Loucy (cell line): Measurements from ENCODE around the gene GTF2A1.

Experiments
- H2AFZ ChIP-seq: fragments of 200-600 bp; sonication (generic); 2 replicates; pipeline ENCODE4 v1.6.0; 2016; ENCODE audit warnings: antibody characterized with exemption, mild to moderate bottlenecking, low read length, moderate library complexity
- H3F3A ChIP-seq: fragments of 200-600 bp; 2 replicates; pipeline ENCODE4 v1.6.0; 2016; ENCODE audit warnings: antibody characterized with exemption, low read depth, mild to moderate bottlenecking
- H3K27me3 ChIP-seq: fragments of 200-600 bp; sonication (generic); 2 replicates; pipeline ENCODE4 v1.6.1; 2014; ENCODE audit warnings: low read length, mild to moderate bottlenecking; ENCODE audit not compliant: insufficient read depth, poor library complexity, severe bottlenecking
- H3K36me3 ChIP-seq: fragments of 200-600 bp; sonication (generic); 2 replicates; pipeline ENCODE4 v1.6.1; 2016; ENCODE audit warnings: low read length; ENCODE audit not compliant: insufficient read depth
- H3K4me1 ChIP-seq: fragments of 200-600 bp; sonication (generic); 2 replicates; pipeline ENCODE4 v1.5.1; 2014; ENCODE audit warnings: low read length, mild to moderate bottlenecking; ENCODE audit not compliant: insufficient read depth, poor library complexity, severe bottlenecking
- H3K4me2 ChIP-seq: fragments of 200-600 bp; sonication (generic); 2 replicates; pipeline ENCODE4 v1.6.0; 2014; ENCODE audit warnings: antibody characterized with exemption, low read length, low read depth, mild to moderate bottlenecking; ENCODE audit not compliant: poor library complexity, severe bottlenecking
- H3K4me3 ChIP-seq: fragments of 200-600 bp; sonication (generic); 2 replicates; pipeline ENCODE4 v1.5.1; 2014; ENCODE audit warnings: low read length, mild to moderate bottlenecking, mixed read lengths; ENCODE audit not compliant: poor library complexity, severe bottlenecking
- H3K79me2 ChIP-seq: fragments of 200-600 bp; sonication (generic); 2 replicates; pipeline ENCODE4 v1.6.1; 2014; ENCODE audit warnings: low read length; ENCODE audit not compliant: insufficient read depth
- H3K9ac ChIP-seq: fragments of 200-600 bp; sonication (generic); 2 replicates; pipeline ENCODE4 v1.6.0; 2014; ENCODE audit warnings: mild to moderate bottlenecking, low read depth, low read length, moderate library complexity; ENCODE audit not compliant: poor library complexity, severe bottlenecking
- H3K9me2 ChIP-seq: fragments of 200-600 bp; sonication (generic); replicated peaks from 2 replicates; pipeline ENCODE4 v1.6.1; 2016; ENCODE audit warnings: low read depth, low read length, mixed read lengths
- H3K9me3 ChIP-seq: fragments of 200-600 bp; sonication (generic); 2 replicates; pipeline ENCODE4 v1.6.1; 2014; ENCODE audit warnings: mild to moderate bottlenecking, antibody characterized with exemption, low read length, low read depth; ENCODE audit not compliant: insufficient read depth
- H4K20me1 ChIP-seq: fragments of 200-600 bp; sonication (generic); 2 replicates; pipeline ENCODE4 v1.6.0; 2014; ENCODE audit warnings: antibody characterized with exemption, low read length, mild to moderate bottlenecking; ENCODE audit not compliant: insufficient read depth, poor library complexity, severe bottlenecking
- EZH2phosphoT487 ChIP-seq: fragments of 200-600 bp; IDR thresholded peaks from 2 replicates; pipeline ENCODE4 v1.6.1; 2018; ENCODE audit warnings: antibody characterized with exemption, mild to moderate bottlenecking, moderate library complexity, borderline replicate concordance
- TF ChIP-seq, protein P1 (sequence below): fragments of 200-600 bp; sonication (generic); conservative IDR thresholded peaks from 2 replicates; pipeline ENCODE4 v1.5.1; 2014; ENCODE audit warnings: mild to moderate bottlenecking, antibody characterized with exemption, low read length

The GTF2A1 gene

DNA sequence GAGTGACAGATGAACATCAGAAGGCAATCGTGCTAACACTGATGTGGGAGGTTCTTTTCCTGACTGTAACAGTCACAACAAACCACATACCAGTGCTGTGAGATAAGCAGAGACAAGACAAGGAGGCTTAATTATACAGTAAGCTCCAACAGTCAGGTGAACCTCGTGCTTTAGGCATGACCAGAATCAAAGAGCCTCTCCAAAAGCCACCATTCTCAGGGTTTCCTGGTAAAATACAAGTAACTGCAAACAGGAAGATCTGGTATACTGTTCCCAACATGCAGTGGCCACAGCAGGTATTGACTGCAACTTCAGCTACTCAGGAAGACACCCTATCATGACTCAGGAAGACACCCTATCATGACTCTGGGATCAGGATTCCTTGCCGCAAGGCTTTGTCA, 47.3 kb upstream of the GTF2A1 start:
- H3K27me3 ChIP-seq, result no peaks in the 10 kb centered on the region
- H3K4me1 ChIP-seq, result peaks cover 49% of the 10 kb centered on the region
- H3F3A ChIP-seq, result peaks cover 9% of the 10 kb centered on the region
- no peaks in the 10 kb centered on the region for H3K79me2 ChIP-seq
- peak overlapping the region; percentile 28 for H2AFZ ChIP-seq
- TF ChIP-seq, protein P1, sequence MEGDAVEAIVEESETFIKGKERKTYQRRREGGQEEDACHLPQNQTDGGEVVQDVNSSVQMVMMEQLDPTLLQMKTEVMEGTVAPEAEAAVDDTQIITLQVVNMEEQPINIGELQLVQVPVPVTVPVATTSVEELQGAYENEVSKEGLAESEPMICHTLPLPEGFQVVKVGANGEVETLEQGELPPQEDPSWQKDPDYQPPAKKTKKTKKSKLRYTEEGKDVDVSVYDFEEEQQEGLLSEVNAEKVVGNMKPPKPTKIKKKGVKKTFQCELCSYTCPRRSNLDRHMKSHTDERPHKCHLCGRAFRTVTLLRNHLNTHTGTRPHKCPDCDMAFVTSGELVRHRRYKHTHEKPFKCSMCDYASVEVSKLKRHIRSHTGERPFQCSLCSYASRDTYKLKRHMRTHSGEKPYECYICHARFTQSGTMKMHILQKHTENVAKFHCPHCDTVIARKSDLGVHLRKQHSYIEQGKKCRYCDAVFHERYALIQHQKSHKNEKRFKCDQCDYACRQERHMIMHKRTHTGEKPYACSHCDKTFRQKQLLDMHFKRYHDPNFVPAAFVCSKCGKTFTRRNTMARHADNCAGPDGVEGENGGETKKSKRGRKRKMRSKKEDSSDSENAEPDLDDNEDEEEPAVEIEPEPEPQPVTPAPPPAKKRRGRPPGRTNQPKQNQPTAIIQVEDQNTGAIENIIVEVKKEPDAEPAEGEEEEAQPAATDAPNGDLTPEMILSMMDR, result peak; percentile 41
- no peak for TF ChIP-seq EZH2phosphoT487
- H3K9ac ChIP-seq, result peak overlapping the region; percentile 60
- H4K20me1 ChIP-seq, result no peaks in the 10 kb centered on the region
- peak overlapping the region; percentile 59 for H3K4me3 ChIP-seq
- no peaks in the 10 kb centered on the region for H3K36me3 ChIP-seq
- H3K9me2 ChIP-seq, result no peaks in the 10 kb centered on the region
- no peaks in the 10 kb centered on the region for H3K9me3 ChIP-seq
- H3K4me2 ChIP-seq, result peak overlapping the region; percentile 71

DNA sequence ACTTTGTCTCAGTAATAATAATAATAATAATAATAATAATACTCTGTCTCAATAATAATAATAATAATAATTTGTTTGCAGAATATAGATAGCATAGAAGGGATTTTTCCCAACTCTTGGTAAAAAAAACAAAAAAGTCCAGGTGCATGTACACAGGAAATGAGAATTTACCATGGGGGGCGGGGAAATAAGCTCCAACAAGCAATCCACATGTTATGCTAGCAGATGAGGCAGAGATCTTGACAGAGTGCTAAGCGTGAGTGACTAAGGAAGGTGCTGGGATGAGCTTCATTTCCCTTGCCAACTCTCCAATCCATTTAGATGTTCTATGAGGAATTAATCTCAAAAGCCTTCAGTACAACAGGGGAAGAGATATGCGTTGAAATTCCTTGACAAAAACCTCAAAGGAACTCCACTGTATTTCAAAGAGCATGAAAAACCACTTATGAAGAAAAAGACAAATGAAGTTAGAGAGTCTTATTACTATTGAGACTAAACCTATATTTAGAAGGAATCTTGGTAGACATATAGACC, 44.9 kb upstream of the GTF2A1 start:
- no peaks in the 10 kb centered on the region for H3K79me2 ChIP-seq
- peak overlapping the region; percentile 58 for H2AFZ ChIP-seq
- no peaks in the 10 kb centered on the region for H3K27me3 ChIP-seq
- peaks cover 9% of the 10 kb centered on the region for H3F3A ChIP-seq
- no peaks in the 10 kb centered on the region for H3K9me2 ChIP-seq
- H3K9ac ChIP-seq, result no peak overlapping the region
- peaks cover 49% of the 10 kb centered on the region for H3K4me1 ChIP-seq
- no peaks in the 10 kb centered on the region for H3K36me3 ChIP-seq
- H3K4me2 ChIP-seq, result peak overlapping the region; percentile 71
- no peaks in the 10 kb centered on the region for H4K20me1 ChIP-seq
- H3K4me3 ChIP-seq, result no peak overlapping the region
- TF ChIP-seq, protein P1, result no peak
- no peak for TF ChIP-seq EZH2phosphoT487
- no peaks in the 10 kb centered on the region for H3K9me3 ChIP-seq

- no peaks in the 10 kb centered on the region for H3K9me2 ChIP-seq
- no peaks in the 10 kb centered on the region for H3K9me3 ChIP-seq
- no peak overlapping the region for H3K9ac ChIP-seq
- no peaks in the 10 kb centered on the region for H3K79me2 ChIP-seq
- no peak overlapping the region for H3K4me2 ChIP-seq
- H3K36me3 ChIP-seq, result no peaks in the 10 kb centered on the region
- H3K4me3 ChIP-seq, result no peak overlapping the region
- H3K27me3 ChIP-seq, result no peaks in the 10 kb centered on the region
- peaks cover 48% of the 10 kb centered on the region for H3K4me1 ChIP-seq
- H4K20me1 ChIP-seq, result no peaks in the 10 kb centered on the region
- H2AFZ ChIP-seq, result no peak overlapping the region
- TF ChIP-seq, protein P1, result no peak
- TF ChIP-seq EZH2phosphoT487, result no peak
- H3F3A ChIP-seq, result peaks cover 9% of the 10 kb centered on the region
These were observed 43.9 kb upstream of the GTF2A1 start for GRCh38 chr14:81264671-81265070.
